HEK293 (cell line): ENCODE measurements around the gene BIN2.

Source experiments
- CTCF ChIA-PET: fragments of 350-600 bp; formaldehyde crosslinking; extraction: SDS; loops from one replicate; lab custom pipeline; 2021; ENCODE audit warnings: antibody characterized with exemption; lab: Yijun Ruan, JAX
- POLR2A ChIA-PET: fragments of 300-600 bp; formaldehyde crosslinking; extraction: SDS; loops from one replicate; lab custom pipeline; 2020; ENCODE audit warnings: antibody characterized with exemption, inconsistent platforms; lab: Yijun Ruan, JAX
- H3K27ac ChIP-seq: fragments of 200-500 bp; sonication (Bioruptor generic); 2 replicates; pipeline ENCODE4 v1.5.1; 2014; ENCODE audit warnings: low read depth, low read length, control low read depth, inconsistent platforms; ENCODE audit errors: extremely low read depth
- H3K36me3 ChIP-seq, 2 experiments: fragments of 200-500 bp in 1 of 2; sonication (Bioruptor generic) in 1 of 2; 1 replicate in 1 of 2; 2 replicates in 1 of 2; pipeline ENCODE4 v1.5.1; 2014 to 2017; ENCODE audit warnings: inconsistent platforms in 2 of 2, low read length in 2 of 2; ENCODE audit not compliant: control insufficient read depth in 2 of 2, insufficient read depth in 1 of 2
- H3K4me1 ChIP-seq: fragments of 200-500 bp; sonication (Bioruptor generic); 2 replicates; pipeline ENCODE4 v1.5.1; 2014; ENCODE audit warnings: mild to moderate bottlenecking, low read length, inconsistent platforms; ENCODE audit not compliant: control insufficient read depth, insufficient read depth
- H3K4me3 ChIP-seq: 2 replicates; pipeline ENCODE4 v1.5.1; 2011; ENCODE audit warnings: low read depth, mild to moderate bottlenecking, control low read depth, low read length, moderate library complexity
- H3K9me3 ChIP-seq: fragments of 200-500 bp; sonication (Bioruptor generic); 2 replicates; pipeline ENCODE4 v1.5.1; 2014; ENCODE audit warnings: low read depth, low read length, inconsistent platforms; ENCODE audit not compliant: control insufficient read depth, insufficient read depth
- BCL11B ChIP-seq: fragments of 450-650 bp; formaldehyde crosslinking; IDR thresholded peaks from 2 replicates; pipeline ENCODE4 v1.5.1; 2016; ENCODE audit warnings: low read depth, missing biosample characterization, missing genetic modification characterization
- HOXA7 ChIP-seq: sonication (generic); formaldehyde crosslinking; IDR thresholded peaks from 2 replicates; pipeline ENCODE4 v1.8.1; 2022; ENCODE audit warnings: missing genetic modification reagents, borderline replicate concordance
- KLF1 ChIP-seq: fragments of 450-650 bp; formaldehyde crosslinking; IDR thresholded peaks from 2 replicates; pipeline ENCODE4 v1.5.1; 2016; ENCODE audit warnings: missing biosample characterization, missing genetic modification characterization
- KLF9 ChIP-seq: fragments of 450-650 bp; formaldehyde crosslinking; IDR thresholded peaks from 2 replicates; pipeline ENCODE4 v1.5.1; 2016; ENCODE audit warnings: missing biosample characterization, missing genetic modification characterization, low read depth
- TCF7L2 ChIP-seq: IDR thresholded peaks from 2 replicates; pipeline ENCODE4 v1.6.1; 2011; ENCODE audit warnings: low read depth, mild to moderate bottlenecking, inconsistent platforms, low read length, moderate library complexity, borderline replicate concordance
- TRIM28 ChIP-seq: IDR thresholded peaks from 2 replicates; pipeline ENCODE4 v1.6.1; 2011; ENCODE audit warnings: low read length, control low read depth, borderline replicate concordance
- YY2 ChIP-seq: fragments of 450-650 bp; formaldehyde crosslinking; IDR thresholded peaks from 2 replicates; pipeline ENCODE4 v1.5.1; 2016; ENCODE audit warnings: missing biosample characterization, missing genetic modification characterization
- ZBTB17 ChIP-seq: fragments of 450-650 bp; formaldehyde crosslinking; IDR thresholded peaks from 2 replicates; pipeline ENCODE4 v1.5.1; 2016; ENCODE audit warnings: missing biosample characterization, missing genetic modification characterization
- ZBTB6 ChIP-seq: fragments of 450-650 bp; formaldehyde crosslinking; IDR thresholded peaks from 2 replicates; pipeline ENCODE4 v1.5.1; 2017; ENCODE audit warnings: missing biosample characterization, missing genetic modification characterization
- ZEB2 ChIP-seq: fragments of 450-650 bp; formaldehyde crosslinking; IDR thresholded peaks from 2 replicates; pipeline ENCODE4 v1.5.1; 2016; ENCODE audit warnings: missing biosample characterization, missing genetic modification characterization
- ZIC2 ChIP-seq: fragments of 450-650 bp; formaldehyde crosslinking; IDR thresholded peaks from 2 replicates; pipeline ENCODE4 v1.5.1; 2016; ENCODE audit warnings: missing biosample characterization, missing genetic modification characterization
- ZNF148 ChIP-seq: fragments of 450-650 bp; formaldehyde crosslinking; IDR thresholded peaks from 2 replicates; pipeline ENCODE4 v1.5.0; 2017; ENCODE audit warnings: missing biosample characterization, missing genetic modification characterization, borderline replicate concordance
- ZNF202 ChIP-seq: fragments of 450-650 bp; formaldehyde crosslinking; IDR thresholded peaks from 2 replicates; pipeline ENCODE4 v1.5.1; 2016; ENCODE audit warnings: missing biosample characterization, missing genetic modification characterization, borderline replicate concordance
- ZNF221 ChIP-seq: fragments of 450-650 bp; formaldehyde crosslinking; IDR thresholded peaks from 2 replicates; pipeline ENCODE4 v1.5.1; 2017; ENCODE audit warnings: missing biosample characterization, missing genetic modification characterization, borderline replicate concordance
- ZNF341 ChIP-seq: fragments of 450-650 bp; formaldehyde crosslinking; IDR thresholded peaks from 2 replicates; pipeline ENCODE4; 2016; ENCODE audit warnings: low read depth, missing biosample characterization, missing genetic modification characterization
- ZNF426 ChIP-seq: fragments of 450-650 bp; formaldehyde crosslinking; IDR thresholded peaks from 2 replicates; pipeline ENCODE4 v1.5.1; 2017; ENCODE audit warnings: missing biosample characterization, missing genetic modification characterization, mild to moderate bottlenecking, inconsistent platforms, moderate library complexity
- ZNF449 ChIP-seq: fragments of 450-650 bp; formaldehyde crosslinking; IDR thresholded peaks from 2 replicates; pipeline ENCODE4 v1.5.1; 2017; ENCODE audit warnings: missing biosample characterization, mild to moderate bottlenecking, missing genetic modification characterization, moderate library complexity
- ZNF48 ChIP-seq: fragments of 450-650 bp; formaldehyde crosslinking; IDR thresholded peaks from 2 replicates; pipeline ENCODE4 v1.5.1; 2016; ENCODE audit warnings: missing biosample characterization, missing genetic modification characterization
- ZNF530 ChIP-seq: fragments of 450-650 bp; formaldehyde crosslinking; IDR thresholded peaks from 2 replicates; pipeline ENCODE4 v1.5.1; 2016; ENCODE audit warnings: low read depth, missing biosample characterization, missing genetic modification characterization
- ZNF561 ChIP-seq: fragments of 450-650 bp; IDR thresholded peaks from 2 replicates; pipeline ENCODE4 v1.5.1; 2018; ENCODE audit warnings: missing biosample characterization, missing genetic modification characterization, borderline replicate concordance
- ZNF585B ChIP-seq: fragments of 450-650 bp; formaldehyde crosslinking; IDR thresholded peaks from 2 replicates; pipeline ENCODE4 v1.5.1; 2016; ENCODE audit warnings: missing biosample characterization, missing genetic modification characterization
- ZNF623 ChIP-seq: fragments of 450-650 bp; formaldehyde crosslinking; IDR thresholded peaks from 2 replicates; pipeline ENCODE4 v1.5.1; 2016; ENCODE audit warnings: missing biosample characterization, missing genetic modification characterization
- ZNF701 ChIP-seq: fragments of 450-650 bp; formaldehyde crosslinking; IDR thresholded peaks from 2 replicates; pipeline ENCODE4 v1.5.1; 2016; ENCODE audit warnings: missing biosample characterization, missing genetic modification characterization
- ZNF837 ChIP-seq: fragments of 450-650 bp; formaldehyde crosslinking; IDR thresholded peaks from 2 replicates; pipeline ENCODE4 v1.5.1; 2016; ENCODE audit warnings: missing biosample characterization, missing genetic modification characterization

BIN2 gene

GRCh38 chr12:51370667-51371066 lies 46.7 kb upstream of the BIN2 start:
- peaks cover under 1 to 14% of the 10 kb centered on the region in 2 experiments; a peak in 2 of 3 replicates for H3K36me3 ChIP-seq
- H3K4me3 ChIP-seq, result no peak overlapping the region
- no peak overlapping the region for H3K27ac ChIP-seq
- ChIA-PET POLR2A (interaction anchor here (0.6 to 1.8 kb wide), 4 partner anchors 11 to 849 kb away, joined by 4 to 31 read pairs (median 6); partner anchors contain the start of genes CSRNP2 and GALNT6), CTCF (interaction anchor here (1.8 kb wide), 1 partner anchor 29 kb away, joined by 6 read pairs; no protein-coding TSS in a partner anchor)
- H3K9me3 ChIP-seq, result no peaks in the 10 kb centered on the region
- TF ChIP-seq TCF7L2 (no peak), ZNF202 (tag by site-specific recombination) (no peak), ZNF530 (no peak), ZNF585B (no peak), ZNF561 (tag by site-specific recombination) (no peak), BCL11B (tag by site-specific recombination) (no peak), ZEB2 (tag by site-specific recombination) (no peak), ZNF426 (no peak)
- H3K4me1 ChIP-seq, result peaks cover 6% of the 10 kb centered on the region

- peaks cover 0 to 10% of the 10 kb centered on the region in 2 experiments; a peak in 1 of 3 replicates for H3K36me3 ChIP-seq
- POLR2A ChIA-PET, result no interaction called here
- H3K9me3 ChIP-seq, result no peaks in the 10 kb centered on the region
- peaks cover 6% of the 10 kb centered on the region for H3K4me1 ChIP-seq
- TF ChIP-seq KLF1 (tag by site-specific recombination), result no peak
- no peak for TF ChIP-seq ZNF148
- TF ChIP-seq ZNF341 (tag by site-specific recombination), result no peak
- no peak for TF ChIP-seq KLF9
- TF ChIP-seq ZNF623 (tag by site-specific recombination), result no peak
- TF ChIP-seq ZNF561 (tag by site-specific recombination), result no peak
- no peak for TF ChIP-seq YY2 (tag by site-specific recombination)
- TF ChIP-seq ZBTB6 (tag by site-specific recombination), result no peak
- no peak for TF ChIP-seq TRIM28
- no peak for TF ChIP-seq ZNF837 (tag by site-specific recombination)
- TF ChIP-seq ZNF221 (tag by site-specific recombination), result no peak
- no peak for TF ChIP-seq ZIC2 (tag by site-specific recombination)
- TF ChIP-seq ZNF449, result no peak
- TF ChIP-seq ZNF701 (tag by site-specific recombination), result no peak
- TF ChIP-seq HOXA7, result no peak
- no peak for TF ChIP-seq ZBTB17
- no peak for TF ChIP-seq ZNF48 (tag by site-specific recombination)
- CTCF ChIA-PET, result no interaction called here
- H3K27ac ChIP-seq, result no peak overlapping the region
- H3K4me3 ChIP-seq, result no peak overlapping the region
Measured at GRCh38 chr12:51369581-51369980, 45.6 kb upstream of the BIN2 start.
